Liver (tissue), 9 donors: ENCODE measurements around the gene UGT1A6. TPM values are rescaled to one million over a fixed set of nuclear protein-coding genes. Genes with fewer than 3 reads are reported as not detected.

Experiments used
- DNase-seq: peaks from one replicate; pipeline ENCODE4 v3.0.0-alpha.2; 2017; ENCODE audit warnings: low spot score
- H3K27ac ChIP-seq, 2 donors: one replicate each; pipeline ENCODE4 v1.7.0; 2013; ENCODE audit warnings: inconsistent platforms in 2 of 2, low read length in 2 of 2, control low read depth in 1 of 2, low read depth in 1 of 2, mild to moderate bottlenecking in 1 of 2
- H3K27me3 ChIP-seq, 4 donors: one replicate each; pipeline versions ENCODE4 v1.6.1 to v1.7.0; 2013; ENCODE audit warnings: low read length in 3 of 4, inconsistent platforms in 1 of 4, mild to moderate bottlenecking in 1 of 4, moderate library complexity in 1 of 4; ENCODE audit not compliant: control insufficient read depth in 4 of 4, insufficient read depth in 4 of 4
- H3K36me3 ChIP-seq, 4 donors: one replicate each; pipeline versions ENCODE4 v1.6.1 to v1.7.0; 2013; ENCODE audit warnings: low read length in 3 of 4, mild to moderate bottlenecking in 3 of 4, low read depth in 1 of 4, moderate library complexity in 1 of 4; ENCODE audit not compliant: control insufficient read depth in 4 of 4, insufficient read depth in 3 of 4
- H3K4me1 ChIP-seq, 4 donors: one replicate each; pipeline versions ENCODE4 v1.6.1 to v1.7.0; 2013; ENCODE audit warnings: low read length in 3 of 4, mild to moderate bottlenecking in 3 of 4, moderate library complexity in 1 of 4; ENCODE audit not compliant: control insufficient read depth in 4 of 4, insufficient read depth in 4 of 4
- H3K4me3 ChIP-seq, 3 donors: one replicate each; pipeline versions ENCODE4 v1.6.1 to v1.7.0; 2013; ENCODE audit warnings: low read length in 3 of 3, control low read depth in 1 of 3, low read depth in 1 of 3, mild to moderate bottlenecking in 1 of 3
- H3K9ac ChIP-seq, 2 donors: one replicate each; pipeline ENCODE4 v1.7.0; 2013; ENCODE audit warnings: low read length in 2 of 2, mild to moderate bottlenecking in 2 of 2, moderate library complexity in 2 of 2, control low read depth in 1 of 2, low read depth in 1 of 2
- H3K9me3 ChIP-seq, 4 donors: one replicate each; pipeline versions ENCODE4 v1.6.1 to v1.7.0; 2013; ENCODE audit warnings: low read length in 3 of 4; ENCODE audit not compliant: control insufficient read depth in 4 of 4
- CTCF ChIP-seq: fragments of 150-350 bp; IDR thresholded peaks from 2 replicates; pipeline ENCODE4 v1.5.1; 2017; ENCODE audit warnings: improper control_type of control experiment, low read depth, low read length; ENCODE audit not compliant: missing input control
- EGR1 ChIP-seq, 2 donors: IDR thresholded peaks; 2 replicates each; pipeline ENCODE4 v1.6.1; 2016 to 2018; ENCODE audit warnings: antibody characterized with exemption in 2 of 2, low read depth in 2 of 2
- FOXA1 ChIP-seq: IDR thresholded peaks from 2 replicates; pipeline ENCODE4 v1.6.1; 2016; ENCODE audit warnings: antibody characterized with exemption
- FOXA2 ChIP-seq: IDR thresholded peaks from 2 replicates; pipeline ENCODE4 v1.6.1; 2016; ENCODE audit warnings: antibody characterized with exemption
- GABPA ChIP-seq, 2 donors: IDR thresholded peaks in 1 of 2; conservative IDR thresholded peaks in 1 of 2; 2 replicates each; pipeline ENCODE4 v1.6.1; 2016; ENCODE audit warnings: antibody characterized with exemption in 2 of 2, mild to moderate bottlenecking in 1 of 2, moderate library complexity in 1 of 2
- HNF4A ChIP-seq, 2 donors: conservative IDR thresholded peaks; 2 replicates each; pipeline ENCODE4 v1.6.1; 2016; ENCODE audit warnings: antibody characterized with exemption in 2 of 2, mild to moderate bottlenecking in 2 of 2
- HNF4G ChIP-seq: IDR thresholded peaks from 2 replicates; pipeline ENCODE4 v1.6.1; 2016; ENCODE audit warnings: antibody characterized with exemption
- JUND ChIP-seq, 2 donors: IDR thresholded peaks; 2 replicates each; pipeline ENCODE4 v1.6.1; 2016; ENCODE audit warnings: antibody characterized with exemption in 2 of 2
- MAX ChIP-seq: IDR thresholded peaks from 2 replicates; pipeline ENCODE4 v1.6.1; 2016; ENCODE audit warnings: antibody characterized with exemption
- NR2F2 ChIP-seq: IDR thresholded peaks from 2 replicates; pipeline ENCODE4 v1.6.1; 2016; ENCODE audit warnings: antibody characterized with exemption
- RAD21 ChIP-seq, 2 donors: IDR thresholded peaks; 2 replicates each; pipeline ENCODE4 v1.6.1; 2016; ENCODE audit warnings: antibody characterized with exemption in 2 of 2, mild to moderate bottlenecking in 2 of 2
- SP1 ChIP-seq: IDR thresholded peaks from 2 replicates; pipeline ENCODE4 v1.6.1; 2018; ENCODE audit warnings: antibody characterized with exemption, mild to moderate bottlenecking
- TAF1 ChIP-seq: conservative IDR thresholded peaks from 2 replicates; pipeline ENCODE4 v1.6.1; 2016; ENCODE audit warnings: antibody characterized with exemption, mild to moderate bottlenecking
- YY1 ChIP-seq: IDR thresholded peaks from 2 replicates; pipeline ENCODE4 v1.6.1; 2016; ENCODE audit warnings: antibody characterized with exemption, mild to moderate bottlenecking
- ZBTB33 ChIP-seq: IDR thresholded peaks from 2 replicates; pipeline ENCODE4 v1.6.1; 2016; ENCODE audit warnings: antibody characterized with exemption
- WGBS: extraction: QIAGEN DNeasy Blood & Tissue Kit; methylation state at CpG from one replicate; pipeline ENCODE4 v1.1.7; 2013; 5-methylcytosine and 5-hydroxymethylcytosine counted together
- polyA plus RNA-seq, 2 donors: library from polyadenylated mRNA; stranded (reverse) in 1 of 2; unstranded in 1 of 2; fragments of 200-250 nt in 1 of 2; fragments of >200 nt in 1 of 2; fragmentation: Nextera tagmentation in 1 of 2; extraction: Ambion mirVana in 1 of 2; gene quantifications; one replicate each; pipeline versions ENCODE4 v1.2.1 to v1.2.3, GENCODE V29; 2013 to 2015
- total RNA-seq, 2 donors: library from RNA; depleted of rRNA; stranded (reverse); fragments of >200 nt; gene quantifications; one replicate each; pipeline ENCODE4 v1.2.3, GENCODE V29; 2014
- donor health status: healthy.
- donor health status: healthy.
- donor health status: healthy.
- donor health status: healthy.
- donor health status: healthy.

The UGT1A6 gene
- total and polyA plus RNA-seq, 4 donors = 33.4 to 103 (median 46.5) TPM; not detected in 1

GRCh38 chr2:233672886-233673285 lies 19.8 kb upstream of the UGT1A6 start:
- 66% methylated on average over 3 of the region's 3 CpGs for WGBS
- DNase-seq = no peak
- Histone ChIP-seq H3K9me3 (no peaks in the 10 kb centered on the region), H3K4me3 (peak overlapping the region; percentile 27 to 51 (median 45)), H3K36me3 (no peaks in the 10 kb centered on the region), H3K4me1 (peaks cover 5 to 42% (median 27%) of the 10 kb centered on the region in 4 donors), H3K27ac (peak overlapping the region; percentile 90 to 98), H3K27me3 (no peaks in the 10 kb centered on the region), H3K9ac (peak overlapping the region; percentile 16 to 94)
- TF ChIP-seq JUND (IDR thresholded peaks at IDR 0.05) (no peak), YY1 (no peak), CTCF (no peak), HNF4G (no peak), SP1 (no peak), EGR1 (IDR thresholded peaks at IDR 0.05; ENCODE audit: low read depth in 2 of 2) (no peak), FOXA2 (no peak), ZBTB33 (no peak), MAX (no peak)

- no peaks in the 10 kb centered on the region for H3K9me3 ChIP-seq
- peaks cover 5 to 39% (median 25%) of the 10 kb centered on the region in 4 donors for H3K4me1 ChIP-seq
- peak overlapping the region in 1 of 2 donors; percentile 94 for H3K9ac ChIP-seq
- TF ChIP-seq FOXA1 (no peak), ZBTB33 (no peak), HNF4A (conservative IDR thresholded peaks at IDR 0.05) (peak in 1 of 2 donors; percentile 19), EGR1 (IDR thresholded peaks at IDR 0.05; ENCODE audit: low read depth in 2 of 2) (no peak), GABPA (IDR thresholded peaks at IDR 0.05 in 1 of 2, conservative IDR thresholded peaks at IDR 0.05 in 1 of 2) (no peak), NR2F2 (no peak), YY1 (peak; percentile 15), RAD21 (IDR thresholded peaks at IDR 0.05) (no peak), TAF1 (no peak)
- H3K27me3 ChIP-seq = no peaks in the 10 kb centered on the region
- no peak for DNase-seq
- peak overlapping the region; percentile 19 to 79 for H3K27ac ChIP-seq
- peak overlapping the region; percentile 7 to 50 (median 45) for H3K4me3 ChIP-seq
- H3K36me3 ChIP-seq = no peaks in the 10 kb centered on the region
These were observed 18.8 kb upstream of the UGT1A6 start for GRCh38 chr2:233673896-233674295.
